ENCODE results near the gene LRCH1. TPM values are rescaled to one million over a fixed set of nuclear protein-coding genes. Genes with fewer than 3 reads are reported as not detected.

LRCH1 gene
- total RNA-seq, 1 donor from 2014 or later, result 3.4 TPM

DNA sequence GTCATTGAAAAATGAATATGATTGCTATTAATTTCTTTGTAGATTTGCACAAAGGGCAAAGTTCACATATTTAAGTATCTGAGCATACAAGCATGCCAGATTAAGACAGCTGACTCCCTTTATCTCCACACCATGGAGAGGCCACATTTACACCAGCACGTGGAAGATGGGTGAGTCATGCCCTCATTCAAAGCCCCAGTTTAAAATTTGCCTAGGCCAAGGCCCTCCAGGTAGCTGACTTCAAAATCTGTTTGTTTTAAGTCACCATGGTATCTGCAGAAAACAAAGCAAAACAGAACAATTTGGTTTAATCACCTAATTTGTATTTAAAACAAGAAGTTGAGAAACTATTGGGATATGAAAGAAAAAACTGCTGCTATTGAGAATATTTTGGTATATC lies 134.8 kb downstream of the LRCH1 start:
- Histone ChIP-seq H3K4me3 (ENCODE audit: low read depth, low read length) (no peak overlapping the region), H3K27me3 (ENCODE audit: control insufficient read depth, insufficient read depth, low read length) (no peaks in the 10 kb centered on the region), H3K36me3 (ENCODE audit: control insufficient read depth, insufficient read depth, low read length) (peaks cover 2% of the 10 kb centered on the region)
- TF ChIP-seq, protein P1, sequence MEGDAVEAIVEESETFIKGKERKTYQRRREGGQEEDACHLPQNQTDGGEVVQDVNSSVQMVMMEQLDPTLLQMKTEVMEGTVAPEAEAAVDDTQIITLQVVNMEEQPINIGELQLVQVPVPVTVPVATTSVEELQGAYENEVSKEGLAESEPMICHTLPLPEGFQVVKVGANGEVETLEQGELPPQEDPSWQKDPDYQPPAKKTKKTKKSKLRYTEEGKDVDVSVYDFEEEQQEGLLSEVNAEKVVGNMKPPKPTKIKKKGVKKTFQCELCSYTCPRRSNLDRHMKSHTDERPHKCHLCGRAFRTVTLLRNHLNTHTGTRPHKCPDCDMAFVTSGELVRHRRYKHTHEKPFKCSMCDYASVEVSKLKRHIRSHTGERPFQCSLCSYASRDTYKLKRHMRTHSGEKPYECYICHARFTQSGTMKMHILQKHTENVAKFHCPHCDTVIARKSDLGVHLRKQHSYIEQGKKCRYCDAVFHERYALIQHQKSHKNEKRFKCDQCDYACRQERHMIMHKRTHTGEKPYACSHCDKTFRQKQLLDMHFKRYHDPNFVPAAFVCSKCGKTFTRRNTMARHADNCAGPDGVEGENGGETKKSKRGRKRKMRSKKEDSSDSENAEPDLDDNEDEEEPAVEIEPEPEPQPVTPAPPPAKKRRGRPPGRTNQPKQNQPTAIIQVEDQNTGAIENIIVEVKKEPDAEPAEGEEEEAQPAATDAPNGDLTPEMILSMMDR (IDR thresholded peaks at IDR 0.05; ENCODE audit: insufficient read depth, low read length, severe bottlenecking), result no peak
- DNase-seq (ENCODE audit: low read depth) (peak; percentile 73), FAIRE-seq (no peak)

DNA sequence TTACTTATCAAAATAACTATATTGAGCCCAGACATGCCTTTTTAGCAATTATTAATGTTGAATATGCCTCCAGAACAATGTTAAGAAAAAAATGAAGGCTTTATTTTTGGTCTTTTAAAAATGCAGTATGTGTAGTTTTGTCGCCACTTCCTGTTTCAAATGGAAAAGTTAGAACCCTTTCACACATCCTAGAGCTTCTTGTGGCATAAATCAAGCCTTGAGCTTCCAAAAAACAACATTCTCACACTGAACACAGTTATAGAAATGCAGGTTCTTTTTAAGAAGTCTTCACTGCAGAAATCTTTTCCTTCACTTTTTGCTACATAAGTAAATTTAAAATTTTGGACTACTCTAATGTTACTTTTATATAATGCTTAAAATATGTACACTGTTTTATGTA lies 135.3 kb downstream of the LRCH1 start:
- peaks cover 2% of the 10 kb centered on the region for H3K36me3 ChIP-seq (ENCODE audit: control insufficient read depth, insufficient read depth, low read length)
- DNase-seq (ENCODE audit: low read depth), result no peak
- TF ChIP-seq, protein P1 (IDR thresholded peaks at IDR 0.05; ENCODE audit: insufficient read depth, low read length, severe bottlenecking), result no peak
- H3K4me3 ChIP-seq (ENCODE audit: low read depth, low read length), result no peak overlapping the region
- no peaks in the 10 kb centered on the region for H3K27me3 ChIP-seq (ENCODE audit: control insufficient read depth, insufficient read depth, low read length)
- no peak for FAIRE-seq

DNA sequence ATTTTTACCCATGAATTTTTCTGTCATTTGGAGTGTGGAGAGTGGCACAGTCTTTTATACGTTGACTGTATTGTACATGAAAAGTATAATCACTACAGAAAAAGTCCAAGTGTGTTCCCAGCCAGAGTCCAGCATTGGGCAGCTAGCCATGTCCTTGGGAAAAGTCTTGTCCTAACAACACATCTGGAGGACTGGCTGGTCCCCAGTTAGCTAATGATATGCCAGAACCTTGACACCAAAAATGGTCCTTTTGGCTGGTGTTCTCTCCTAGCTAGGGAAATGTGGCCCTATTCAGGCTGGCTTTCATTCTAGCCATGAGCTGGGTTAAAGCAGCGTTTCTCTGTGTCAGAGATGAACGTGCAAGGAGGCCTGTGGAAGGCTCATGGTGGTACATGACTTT lies 145.0 kb downstream of the LRCH1 start:
- FAIRE-seq, result no peak
- no peak for DNase-seq (ENCODE audit: low read depth)
- Histone ChIP-seq H3K36me3 (ENCODE audit: control insufficient read depth, insufficient read depth, low read length) (peaks cover 3% of the 10 kb centered on the region), H3K27me3 (ENCODE audit: control insufficient read depth, insufficient read depth, low read length) (no peaks in the 10 kb centered on the region), H3K4me3 (ENCODE audit: low read depth, low read length) (no peak overlapping the region)
- TF ChIP-seq, protein P1 (IDR thresholded peaks at IDR 0.05; ENCODE audit: insufficient read depth, low read length, severe bottlenecking), result no peak

DNA sequence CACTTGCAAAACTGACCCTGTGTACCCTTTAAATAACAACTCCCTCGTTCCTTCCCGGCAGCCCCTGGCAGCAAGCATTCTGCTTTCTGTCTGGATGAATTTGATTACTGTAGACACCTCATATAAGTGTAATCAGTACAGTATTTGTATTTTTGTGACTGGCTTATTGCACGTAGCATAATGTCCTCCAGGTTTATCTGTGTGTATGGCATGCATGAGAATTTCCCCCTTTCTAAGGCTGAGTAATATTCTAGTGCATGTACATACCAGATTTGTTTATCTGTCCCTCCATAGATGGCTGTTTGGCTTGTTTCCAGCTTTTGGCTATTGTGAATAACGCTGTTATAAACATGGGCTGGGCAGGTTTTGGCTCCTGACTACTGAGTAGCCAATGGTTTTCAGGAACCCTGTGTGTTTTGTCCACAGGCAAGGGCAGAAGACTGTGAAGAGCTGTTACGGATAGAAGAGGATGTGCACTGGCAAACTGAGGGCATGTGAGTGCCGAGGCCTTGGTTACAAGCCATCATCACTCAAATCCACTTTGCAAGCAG lies 146.0 kb downstream of the LRCH1 start:
- FAIRE-seq, result no peak

DNA sequence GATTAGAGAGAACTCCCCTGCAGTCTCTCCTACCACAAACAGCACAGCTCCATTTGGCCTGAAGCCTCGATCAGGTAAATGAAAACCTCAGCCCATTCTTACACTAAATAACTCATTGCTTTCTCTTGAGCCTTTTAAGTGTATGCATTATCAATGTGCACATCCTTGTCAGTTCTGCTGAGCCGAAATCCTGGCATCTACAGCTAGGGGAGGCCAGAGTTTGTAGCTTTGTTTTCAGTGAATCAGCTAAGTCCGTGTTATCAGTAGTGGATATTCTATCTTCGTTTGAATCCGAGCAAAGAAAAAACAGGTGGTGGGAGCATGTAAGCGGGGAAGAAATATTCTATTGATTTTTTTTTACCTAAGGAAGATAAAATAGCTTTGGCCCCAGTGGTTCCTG lies 159.6 kb downstream of the LRCH1 start:
- DNase-seq (ENCODE audit: low read depth) (no peak), FAIRE-seq (no peak)
- TF ChIP-seq, protein P1 (IDR thresholded peaks at IDR 0.05; ENCODE audit: insufficient read depth, low read length, severe bottlenecking), result no peak
- H3K4me3 ChIP-seq (ENCODE audit: low read depth, low read length), result no peak overlapping the region
- H3K27me3 ChIP-seq (ENCODE audit: control insufficient read depth, insufficient read depth, low read length), result no peaks in the 10 kb centered on the region
- peaks cover 4% of the 10 kb centered on the region for H3K36me3 ChIP-seq (ENCODE audit: control insufficient read depth, insufficient read depth, low read length)

More for the DNA sequence above, 146.0 kb downstream of the LRCH1 start:
- no peaks in the 10 kb centered on the region for H3K27me3 ChIP-seq (ENCODE audit: control insufficient read depth, insufficient read depth, low read length)
- H3K4me3 ChIP-seq (ENCODE audit: low read depth, low read length), result no peak overlapping the region
- H3K36me3 ChIP-seq (ENCODE audit: control insufficient read depth, insufficient read depth, low read length), result peaks cover 3% of the 10 kb centered on the region
- no peak for DNase-seq (ENCODE audit: low read depth)
- TF ChIP-seq, protein P1 (IDR thresholded peaks at IDR 0.05; ENCODE audit: insufficient read depth, low read length, severe bottlenecking), result no peak

DNA sequence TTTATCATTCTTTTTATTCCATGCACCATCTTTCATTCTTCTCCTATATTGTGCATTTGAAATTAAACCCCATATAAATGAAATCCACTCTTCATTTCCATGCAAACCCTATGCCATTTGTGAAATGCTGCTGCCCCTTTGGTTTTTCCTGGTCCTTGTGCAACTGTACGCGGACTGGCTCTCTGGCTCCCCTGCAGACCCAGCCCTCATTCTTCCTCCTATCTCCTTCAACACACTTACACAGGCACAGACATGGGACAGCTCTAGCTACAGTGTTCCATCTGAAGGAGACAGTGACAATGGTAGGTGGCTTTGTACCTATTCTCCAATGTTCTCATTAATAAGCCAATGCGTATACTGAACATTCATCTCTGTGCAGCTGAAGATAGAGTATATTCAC lies 162.4 kb downstream of the LRCH1 start:
- FAIRE-seq (no peak), DNase-seq (ENCODE audit: low read depth) (no peak)
- Histone ChIP-seq H3K36me3 (ENCODE audit: control insufficient read depth, insufficient read depth, low read length) (peaks cover 2% of the 10 kb centered on the region), H3K27me3 (ENCODE audit: control insufficient read depth, insufficient read depth, low read length) (no peaks in the 10 kb centered on the region), H3K4me3 (ENCODE audit: low read depth, low read length) (no peak overlapping the region)
- TF ChIP-seq, protein P1 (IDR thresholded peaks at IDR 0.05; ENCODE audit: insufficient read depth, low read length, severe bottlenecking), result no peak

Measured in bronchial epithelial cell (primary cell).